ENCODE results near the gene AIG1.

AIG1 gene

GRCh38 chr6:143130928-143131327 is 70.2 kb downstream of the AIG1 start:
- H3K27me3 ChIP-seq (ENCODE audit: insufficient read depth, low read length), result no peaks in the 10 kb centered on the region
- H3K9ac ChIP-seq (ENCODE audit: low read length), result no peak overlapping the region
- H3K4me2 ChIP-seq (ENCODE audit: low read length), result no peak overlapping the region
- H2AFZ ChIP-seq (ENCODE audit: low read length), result no peak overlapping the region
- no peaks in the 10 kb centered on the region for H4K20me1 ChIP-seq (ENCODE audit: insufficient read depth, low read length)
- H3K4me1 ChIP-seq (ENCODE audit: insufficient read depth, low read length, severe bottlenecking), result no peaks in the 10 kb centered on the region
- no peaks in the 10 kb centered on the region for H3K79me2 ChIP-seq (ENCODE audit: insufficient read depth, low read length)
- H3F3A ChIP-seq (ENCODE audit: insufficient read depth, low read length), result no peaks in the 10 kb centered on the region
- no peak for TF ChIP-seq CTCF (IDR thresholded peaks at IDR 0.05; ENCODE audit: low read length)
- TF ChIP-seq EZH2 (IDR thresholded peaks at IDR 0.05; ENCODE audit: borderline replicate concordance, low read length), result no peak
- H3K27ac ChIP-seq (ENCODE audit: low read depth, low read length, poor library complexity, severe bottlenecking), result no peak overlapping the region
- no peaks in the 10 kb centered on the region for H3K36me3 ChIP-seq (ENCODE audit: insufficient read depth, low read length)
- peaks cover 7% of the 10 kb centered on the region; the same call in 1 of the 2 replicates for H3K9me3 ChIP-seq (ENCODE audit: low read length)
- no peak overlapping the region for H3K4me3 ChIP-seq (ENCODE audit: low read depth, low read length, poor library complexity, severe bottlenecking)
- no peaks in the 10 kb centered on the region for H3K9me2 ChIP-seq (ENCODE audit: low read depth, low read length)

- Histone ChIP-seq H4K20me1 (ENCODE audit: insufficient read depth, low read length) (no peaks in the 10 kb centered on the region), H3K4me3 (ENCODE audit: low read depth, low read length, poor library complexity, severe bottlenecking) (no peak overlapping the region), H3K4me2 (ENCODE audit: low read length) (no peak overlapping the region), H3K27me3 (ENCODE audit: insufficient read depth, low read length) (no peaks in the 10 kb centered on the region), H3K9me2 (ENCODE audit: low read depth, low read length) (no peaks in the 10 kb centered on the region), H3K36me3 (ENCODE audit: insufficient read depth, low read length) (no peaks in the 10 kb centered on the region), H2AFZ (ENCODE audit: low read length) (no peak overlapping the region), H3K9ac (ENCODE audit: low read length) (no peak overlapping the region), H3K9me3 (ENCODE audit: low read length) (peaks cover 7% of the 10 kb centered on the region; the same call in 1 of the 2 replicates), H3K79me2 (ENCODE audit: insufficient read depth, low read length) (no peaks in the 10 kb centered on the region), H3F3A (ENCODE audit: insufficient read depth, low read length) (no peaks in the 10 kb centered on the region), H3K27ac (ENCODE audit: low read depth, low read length, poor library complexity, severe bottlenecking) (no peak overlapping the region), H3K4me1 (ENCODE audit: insufficient read depth, low read length, severe bottlenecking) (no peaks in the 10 kb centered on the region)
- no peak for TF ChIP-seq EZH2 (IDR thresholded peaks at IDR 0.05; ENCODE audit: borderline replicate concordance, low read length)
- no peak for TF ChIP-seq CTCF (IDR thresholded peaks at IDR 0.05; ENCODE audit: low read length)
These were observed 74.6 kb downstream of the AIG1 start for GRCh38 chr6:143135325-143135724.

GRCh38 chr6:143135797-143136561 is 75.3 kb downstream of the AIG1 start:
- Histone ChIP-seq H4K20me1 (ENCODE audit: insufficient read depth, low read length) (no peaks in the 10 kb centered on the region), H3K9ac (ENCODE audit: low read length) (no peak overlapping the region), H3K4me1 (ENCODE audit: insufficient read depth, low read length, severe bottlenecking) (no peaks in the 10 kb centered on the region), H3K4me2 (ENCODE audit: low read length) (no peak overlapping the region), H3K27ac (ENCODE audit: low read depth, low read length, poor library complexity, severe bottlenecking) (no peak overlapping the region), H3F3A (ENCODE audit: insufficient read depth, low read length) (no peaks in the 10 kb centered on the region), H2AFZ (ENCODE audit: low read length) (no peak overlapping the region), H3K36me3 (ENCODE audit: insufficient read depth, low read length) (no peaks in the 10 kb centered on the region), H3K79me2 (ENCODE audit: insufficient read depth, low read length) (no peaks in the 10 kb centered on the region), H3K9me2 (ENCODE audit: low read depth, low read length) (no peaks in the 10 kb centered on the region), H3K4me3 (ENCODE audit: low read depth, low read length, poor library complexity, severe bottlenecking) (no peak overlapping the region), H3K27me3 (ENCODE audit: insufficient read depth, low read length) (no peaks in the 10 kb centered on the region), H3K9me3 (ENCODE audit: low read length) (peaks cover 3% of the 10 kb centered on the region; the same call in 1 of the 2 replicates)
- TF ChIP-seq EZH2 (IDR thresholded peaks at IDR 0.05; ENCODE audit: borderline replicate concordance, low read length), result no peak
- no peak for TF ChIP-seq CTCF (IDR thresholded peaks at IDR 0.05; ENCODE audit: low read length)

Data from OCI-LY1 (cell line).